Measurements from ENCODE around the gene QKI.

QKI gene

GRCh38 chr6:163539101-163539762, 124.7 kb downstream of the QKI start:
- no peak for DNase-seq

DNA sequence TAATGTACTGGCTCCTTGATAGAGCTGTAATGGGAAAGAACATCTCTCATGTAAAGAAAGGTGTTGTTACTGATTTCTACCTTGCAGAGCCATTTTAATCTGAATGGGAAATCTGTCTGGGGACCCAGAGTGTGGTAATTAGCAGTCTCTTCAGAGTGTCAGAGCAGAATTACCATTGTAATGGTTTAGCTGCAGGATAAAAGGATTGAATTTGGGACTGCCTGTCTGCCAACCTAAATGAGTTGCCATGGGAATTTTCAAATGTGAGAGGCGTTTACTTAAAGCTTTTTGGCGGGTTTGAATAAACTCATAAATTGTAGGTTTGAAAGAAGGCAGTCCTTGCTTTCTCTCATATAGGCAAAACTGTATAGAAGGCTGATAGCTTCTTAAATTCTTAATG, 128.8 kb downstream of the QKI start:
- no peak for DNase-seq

DNA sequence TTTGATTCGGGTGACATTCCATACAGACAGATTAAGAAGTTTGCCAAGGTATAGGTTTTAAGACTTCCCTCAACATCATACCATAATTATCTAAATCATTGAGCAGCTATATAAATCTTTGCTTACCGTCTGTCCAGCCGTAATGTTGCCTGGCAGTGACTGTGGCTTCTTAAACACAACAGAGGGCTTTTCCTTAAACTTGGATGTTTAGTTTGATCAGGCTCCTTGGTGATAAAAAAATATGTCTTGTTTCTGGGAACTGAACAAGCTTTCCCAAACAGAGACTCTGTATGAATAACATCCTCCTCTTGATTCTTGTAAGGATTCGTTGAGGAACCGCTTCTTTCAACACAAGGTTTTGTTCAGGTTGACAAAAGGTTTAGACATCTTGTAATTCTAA, 130.9 kb downstream of the QKI start:
- no peak for DNase-seq

DNA sequence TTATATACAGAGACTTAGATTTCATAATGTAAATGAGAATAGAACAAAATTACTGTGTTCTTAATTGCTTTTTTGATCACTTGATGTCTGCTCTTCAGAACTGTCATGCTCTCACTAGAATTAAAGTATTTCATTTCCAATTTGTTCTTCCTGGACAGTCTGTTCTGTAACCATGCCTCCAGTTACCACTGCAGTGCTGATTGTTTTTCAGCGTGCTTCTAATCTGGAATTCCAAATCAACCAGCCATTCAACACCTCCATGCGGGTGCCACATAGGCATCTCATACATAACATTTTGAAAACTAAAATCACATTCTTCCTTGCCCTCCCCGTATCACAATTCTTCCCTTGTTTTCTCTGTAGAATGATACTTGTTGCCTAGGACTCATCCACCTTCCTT, 132.8 kb downstream of the QKI start:
- no peak for DNase-seq

DNA sequence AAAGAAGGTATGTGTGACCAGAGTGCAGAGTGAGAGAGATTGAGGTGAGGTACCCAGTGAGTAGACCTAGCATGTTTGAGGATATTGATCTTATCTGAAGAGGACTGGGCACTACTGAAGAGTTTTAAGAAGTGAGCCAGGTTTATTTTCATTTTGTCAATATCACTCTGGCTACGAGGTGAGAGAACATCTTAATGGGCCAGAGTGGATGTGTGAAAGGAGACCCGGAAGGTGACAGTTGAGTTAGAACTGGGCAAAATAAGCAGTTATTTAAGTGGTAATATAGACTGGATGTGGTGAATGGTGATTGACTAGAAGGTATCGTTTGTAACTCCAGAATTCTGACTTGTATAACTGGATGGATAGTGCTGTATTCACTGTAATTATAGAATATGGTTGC, 134.1 kb downstream of the QKI start:
- no peak for DNase-seq

DNA sequence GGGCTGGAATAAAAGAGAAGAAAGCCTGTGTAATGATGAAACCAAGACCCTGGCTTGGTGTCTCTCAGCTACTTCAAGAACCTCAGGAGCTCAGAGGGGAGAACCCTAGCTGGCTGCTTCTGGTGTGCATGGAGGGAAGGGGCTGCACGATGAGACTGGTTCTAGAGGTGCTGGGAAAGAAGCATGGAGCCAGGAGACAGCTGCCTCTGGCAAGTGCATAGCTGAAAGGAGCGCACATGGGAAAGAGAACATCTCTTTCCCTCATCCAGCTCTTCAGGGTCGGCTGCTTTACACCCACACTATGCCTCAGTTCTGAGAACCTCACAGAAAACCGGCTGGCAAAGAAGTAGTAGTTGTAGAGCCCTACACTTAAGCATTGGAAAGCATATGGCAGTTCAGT, 139.5 kb downstream of the QKI start:
- no peak for DNase-seq

DNA sequence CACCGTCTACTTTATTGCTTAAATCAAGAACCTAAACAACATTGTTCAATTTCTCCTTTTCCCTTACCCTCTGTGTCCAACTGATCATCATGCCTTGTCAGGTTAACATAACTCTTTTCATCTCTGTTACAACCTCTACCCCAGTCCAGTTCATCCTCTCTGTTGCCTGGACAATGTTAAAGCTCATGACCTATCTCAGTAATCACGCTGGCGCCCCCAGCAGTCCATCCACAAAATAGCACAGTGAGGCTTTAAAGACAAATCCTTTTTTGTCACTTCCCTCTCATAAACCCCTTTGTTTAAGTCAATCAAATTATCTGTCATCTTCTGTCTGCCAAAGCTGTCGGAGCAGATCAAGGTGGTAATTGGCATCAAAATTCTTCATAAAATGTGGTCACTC, 140.1 kb downstream of the QKI start:
- DNase-seq: no peak

- DNase-seq: no peak
Observed at GRCh38 chr6:163559661-163560060, 145.1 kb downstream of the QKI start.

DNA sequence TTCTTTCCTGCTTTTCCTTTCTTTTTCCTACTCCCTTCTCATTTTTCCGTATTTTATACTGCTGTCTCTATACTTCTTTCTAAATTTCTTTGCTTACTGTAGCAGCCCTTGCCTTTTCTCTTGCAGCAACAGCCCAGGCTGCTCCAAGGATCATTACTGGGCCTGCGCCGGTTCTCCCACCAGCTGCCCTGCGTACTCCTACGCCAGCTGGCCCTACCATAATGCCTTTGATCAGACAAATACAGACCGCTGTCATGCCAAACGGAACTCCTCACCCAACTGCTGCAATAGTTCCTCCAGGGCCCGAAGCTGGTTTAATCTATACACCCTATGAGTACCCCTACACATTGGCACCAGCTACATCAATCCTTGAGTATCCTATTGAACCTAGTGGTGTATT, 148.8 kb downstream of the QKI start:
- no peak for DNase-seq

- DNase-seq: no peak
Observed at GRCh38 chr6:163564534-163564933, 150.0 kb downstream of the QKI start.

DNA sequence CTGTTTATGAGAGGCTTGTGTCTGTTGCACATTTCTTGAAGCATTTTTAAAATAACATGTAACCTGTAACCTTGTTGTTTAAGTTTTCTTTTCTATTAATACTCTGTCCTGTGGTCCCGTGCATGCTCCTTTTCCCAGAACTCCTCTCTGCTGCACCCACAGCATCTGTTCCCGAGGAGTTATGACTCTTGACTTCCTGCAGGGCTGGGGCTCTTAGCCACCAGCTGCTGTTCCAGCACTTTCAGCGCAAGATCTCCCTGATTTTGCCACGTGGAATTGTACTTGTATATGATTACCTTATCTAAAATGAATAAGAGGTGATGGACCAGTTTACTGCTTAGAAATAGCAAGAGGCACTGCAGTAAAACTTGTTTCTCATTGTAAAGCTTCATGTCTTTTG, 150.6 kb downstream of the QKI start:
- no peak for DNase-seq

DNA sequence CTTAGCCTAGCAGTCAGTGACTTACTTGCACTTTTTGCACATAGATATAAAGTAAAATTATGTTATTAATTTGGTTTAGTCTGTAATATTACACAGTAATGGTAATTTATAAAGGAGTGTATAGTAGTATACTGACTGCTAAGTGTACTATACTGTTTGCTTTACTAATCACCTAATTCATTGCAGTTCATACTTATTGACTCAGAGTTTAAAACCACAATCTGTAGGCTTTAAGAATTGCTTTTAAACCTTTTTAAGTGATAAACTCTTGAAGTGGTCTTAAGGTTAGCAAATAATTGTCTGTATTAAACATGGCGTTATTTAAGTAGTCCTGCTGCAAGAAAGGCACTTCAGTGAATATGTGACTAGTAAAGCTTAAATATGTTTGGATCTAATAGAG, 151.5 kb downstream of the QKI start:
- DNase-seq: no peak

DNA sequence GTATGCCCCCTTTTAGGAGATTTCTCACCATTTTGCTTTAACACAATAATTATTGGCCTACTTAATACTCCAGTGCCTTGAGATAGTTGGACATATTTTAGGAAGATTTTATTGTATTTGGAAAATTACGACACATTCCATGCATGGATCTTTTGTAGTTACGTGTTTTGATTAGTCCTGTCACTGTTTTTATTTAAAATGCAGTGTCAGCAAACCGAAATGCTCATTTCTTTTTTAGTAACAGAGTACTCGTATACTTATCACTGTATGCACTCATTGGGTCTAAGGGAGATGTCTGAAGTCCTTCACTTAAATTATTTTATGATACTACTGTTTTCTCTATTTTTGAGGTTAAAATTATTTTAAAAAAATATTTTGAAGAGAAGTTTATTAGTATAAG, 153.8 kb downstream of the QKI start:
- no peak for DNase-seq

DNA sequence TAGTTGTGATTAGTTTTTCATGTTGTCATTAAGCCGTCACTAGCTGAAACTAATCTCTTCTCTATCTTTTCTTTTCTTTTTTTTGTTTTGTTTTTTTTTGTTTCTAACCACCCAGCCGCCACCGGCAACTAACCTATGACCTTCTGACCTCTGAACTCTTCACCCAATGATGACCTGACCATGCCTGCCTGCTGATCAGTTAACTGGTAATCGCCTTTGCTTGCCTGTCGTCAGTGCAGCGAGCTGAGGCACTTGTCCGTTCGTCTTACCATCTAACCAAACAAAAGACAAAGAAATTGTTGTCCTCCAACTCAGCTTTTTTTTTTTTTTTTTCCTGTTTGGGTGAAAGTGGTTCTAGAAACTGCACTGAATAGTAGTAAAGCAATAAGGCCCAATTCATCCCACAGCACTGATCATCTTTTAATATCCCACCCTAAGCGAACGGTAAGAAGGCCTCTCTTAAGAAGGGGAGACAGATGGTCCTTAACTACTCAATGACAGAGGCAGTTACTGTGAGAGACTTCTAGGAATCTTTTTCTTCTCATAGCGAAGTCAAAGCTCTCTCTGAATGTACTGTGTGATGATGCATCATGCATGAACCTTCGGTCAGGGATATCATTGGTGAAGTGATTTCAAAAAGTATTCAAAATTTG, 156.2 kb downstream of the QKI start:
- DNase-seq: no peak

- DNase-seq: no peak
Observed at GRCh38 chr6:163571730-163572129, 157.2 kb downstream of the QKI start.

DNA sequence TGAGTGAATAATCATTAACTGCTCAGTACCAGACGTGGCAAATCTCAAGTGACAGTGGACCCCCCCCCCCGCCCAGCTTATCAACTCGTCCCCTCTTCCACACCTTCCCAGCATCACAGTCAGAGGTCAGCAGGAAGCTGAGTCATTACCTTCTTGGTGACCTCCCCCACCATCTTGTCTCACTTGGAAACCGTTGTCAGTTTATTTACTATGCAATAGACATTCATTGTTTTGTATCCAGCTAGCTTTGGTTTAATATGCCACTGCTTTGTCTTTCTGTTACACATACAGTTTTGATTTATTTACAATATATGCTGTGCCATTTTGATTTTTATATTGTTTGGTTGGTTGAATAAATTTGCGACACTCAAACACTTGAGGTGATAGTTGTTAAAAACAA, 158.1 kb downstream of the QKI start:
- DNase-seq: no peak

GRCh38 chr6:163573503-163574179, 159.1 kb downstream of the QKI start:
- DNase-seq: no peak

- DNase-seq: no peak
Observed at GRCh38 chr6:163576114-163576513, 161.6 kb downstream of the QKI start.

DNA sequence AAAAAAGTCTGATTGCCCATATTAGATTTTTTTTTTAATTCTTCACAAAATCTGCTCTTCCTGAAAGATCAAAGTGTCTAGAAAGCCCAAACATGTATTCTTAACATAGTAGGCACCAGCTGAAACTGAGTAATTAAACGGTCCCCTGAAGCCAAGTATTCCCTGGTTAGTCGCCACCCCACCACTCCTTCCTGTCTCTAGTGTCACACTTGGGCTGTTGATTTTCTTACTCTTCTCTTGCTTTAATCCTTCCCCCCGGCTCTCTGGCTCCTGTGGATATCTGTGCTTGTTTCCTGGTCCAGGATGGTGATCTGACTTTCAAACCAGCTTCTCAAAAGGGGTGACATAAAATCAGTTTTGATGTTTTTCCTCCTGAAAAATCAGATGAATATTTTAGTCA, 162.9 kb downstream of the QKI start:
- DNase-seq: no peak

DNA sequence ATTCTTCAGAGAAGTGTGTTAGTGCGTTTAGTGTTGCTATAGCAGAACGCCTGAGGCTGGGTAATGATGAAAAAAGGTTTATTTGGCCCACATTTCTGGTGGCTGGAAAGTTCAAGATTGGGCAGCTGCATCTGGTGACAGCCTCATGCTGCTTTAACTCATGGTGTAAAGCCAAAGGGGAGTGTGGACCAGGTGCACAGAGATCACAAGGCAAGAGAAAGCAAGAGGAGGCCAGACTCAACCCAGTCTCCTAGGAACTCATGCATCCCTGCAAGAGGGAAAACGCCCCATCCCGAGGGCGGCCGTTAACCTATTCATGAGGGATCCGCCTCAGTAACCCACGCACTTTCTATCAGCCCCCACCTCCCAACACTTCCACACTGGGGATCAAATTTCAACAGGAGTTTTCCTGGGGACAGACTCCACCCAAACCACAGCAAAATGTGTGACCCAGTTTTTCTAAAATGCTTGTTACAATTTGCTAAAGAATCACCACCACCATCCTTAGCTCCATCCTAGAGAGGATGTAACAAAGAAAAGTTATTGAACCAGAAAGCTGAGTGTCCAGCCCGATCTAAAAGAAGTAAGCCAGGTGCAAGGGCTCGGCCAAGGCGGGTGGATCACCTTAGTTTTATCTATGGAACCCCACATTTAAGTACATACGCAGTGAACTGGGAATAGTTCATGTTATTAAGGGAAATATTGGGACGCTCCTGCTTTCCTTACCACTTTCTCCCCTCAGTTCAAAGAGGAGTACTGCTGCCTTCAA, 164.8 kb downstream of the QKI start:
- DNase-seq: no peak

- no peak for DNase-seq
Observed at GRCh38 chr6:163579880-163580295, 165.4 kb downstream of the QKI start.

GRCh38 chr6:163580311-163581030, 166.0 kb downstream of the QKI start:
- DNase-seq: no peak

GRCh38 chr6:163583558-163583957, 169.0 kb downstream of the QKI start:
- DNase-seq: no peak
